Endometrial microvascular endothelial cells (primary cell): Measurements from ENCODE around the gene LCTL. TPM values are rescaled to one million over a fixed set of nuclear protein-coding genes. Genes with fewer than 3 reads are reported as not detected.
"Not testable (repeated sequence)": the region's sequence is repeated elsewhere in the genome, so short reads cannot be mapped to it uniquely, and the experiment has no call there.

ENCODE experiments used
- in situ Hi-C: cut with HindIII; loops from 2 replicates; pipeline ENCODE4 v1.10.0; 2017; ENCODE audit warnings: low sequenced_read_pairs, low pct_unique_long_range_greater_than_20kb; ENCODE audit errors: inconsistent ontology term
- total RNA-seq: library from RNA; depleted of rRNA; stranded (reverse); fragments of >200 nt; gene quantifications from one replicate; pipeline ENCODE4 v1.2.3, GENCODE V29; 2015; ENCODE audit errors: inconsistent ontology term

The LCTL gene
- total RNA-seq, 1 donor from 2014 or later = not detected

DNA sequence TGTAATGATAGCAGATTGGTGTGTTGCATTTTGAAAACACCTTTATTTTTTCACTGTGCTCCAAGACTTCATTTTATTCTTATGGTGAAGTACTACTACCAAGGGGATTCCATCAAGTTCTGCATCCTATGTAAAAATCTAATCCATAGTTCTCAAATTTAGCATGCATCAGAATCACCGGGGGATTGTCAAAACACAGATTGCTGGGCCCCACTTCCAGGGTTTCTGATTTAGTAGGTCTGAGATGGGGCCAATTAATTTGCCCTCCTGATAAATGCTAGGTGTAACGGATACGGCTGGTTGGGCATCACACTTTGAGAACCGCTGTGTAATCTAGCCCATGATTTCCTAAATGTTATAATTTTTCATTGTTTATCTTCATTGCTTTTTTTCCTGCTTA lies 60.0 kb downstream of the LCTL start:
- in situ Hi-C loops = no loop called here

DNA sequence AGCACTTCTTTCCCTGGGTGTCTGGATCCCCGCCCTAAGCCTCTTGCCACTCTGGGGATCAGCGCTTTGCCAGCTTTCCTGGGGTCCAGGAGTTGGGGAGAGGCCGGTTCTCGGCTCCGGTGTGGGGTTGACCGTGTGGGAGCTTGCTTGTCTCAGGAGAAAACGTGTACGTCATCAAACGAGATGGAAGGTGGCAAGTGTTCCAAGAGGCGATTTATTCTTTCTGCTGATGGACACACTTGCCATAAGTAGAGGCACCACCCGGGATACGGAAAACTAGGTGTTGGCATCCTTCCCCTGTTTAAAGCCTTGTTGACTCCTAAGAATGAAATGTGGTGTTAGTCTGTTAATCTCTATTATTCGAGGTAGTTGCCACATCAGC lies 60.4 kb downstream of the LCTL start:
- in situ Hi-C loops = no loop called here

DNA sequence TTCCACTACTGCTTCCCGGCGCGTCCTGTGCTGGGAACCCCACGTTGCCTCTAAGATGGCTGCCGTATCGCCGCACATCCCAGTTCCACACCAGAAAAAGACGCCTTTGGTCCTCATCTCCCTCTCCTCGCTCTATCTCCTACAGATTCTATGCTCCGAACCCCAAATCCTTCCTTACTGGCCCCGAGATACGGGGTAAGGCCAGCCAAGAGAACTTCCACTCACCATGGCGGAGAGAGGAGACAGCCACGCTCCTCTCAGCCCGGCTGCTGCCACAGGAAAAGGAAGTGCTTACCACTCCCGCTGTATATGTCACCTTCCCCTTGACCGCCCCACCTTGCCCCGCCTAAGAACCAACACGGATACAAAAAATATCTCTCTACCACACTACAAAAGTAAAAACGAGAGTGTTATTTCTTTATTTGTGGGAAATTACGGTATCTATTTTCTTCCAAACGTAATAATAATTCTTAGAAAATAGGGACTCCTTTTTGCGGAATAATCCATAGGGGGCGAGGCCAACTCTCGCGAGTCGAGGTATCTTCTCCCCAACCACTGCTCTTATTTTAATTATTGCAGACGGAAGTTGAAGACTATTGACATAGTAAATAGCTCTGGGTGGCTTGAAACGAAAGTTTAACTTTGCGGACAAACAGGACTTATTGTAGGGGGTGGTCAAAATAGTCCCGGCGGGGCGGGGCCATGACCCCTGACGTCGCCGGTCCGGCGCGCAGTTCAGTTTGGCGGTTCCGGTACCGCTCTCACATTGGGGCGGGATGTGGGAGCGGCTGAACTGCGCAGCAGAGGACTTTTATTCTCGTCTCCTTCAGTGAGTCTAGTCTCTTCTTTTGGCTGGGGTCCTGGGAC lies 61.0 kb downstream of the LCTL start, which contains the start of the genes RPL4 and ZWILCH:
Gene RPL4, minus strand, starts transcription at position 293 of the 867 bp plus-strand sequence. Its CDS starts 65 bp downstream, at position 228.
Gene ZWILCH, plus strand, starts transcription at position 764 of the 867 bp plus-strand sequence. Its CDS starts 13 bp downstream, at position 777.
- in situ Hi-C loops = no loop called here

DNA sequence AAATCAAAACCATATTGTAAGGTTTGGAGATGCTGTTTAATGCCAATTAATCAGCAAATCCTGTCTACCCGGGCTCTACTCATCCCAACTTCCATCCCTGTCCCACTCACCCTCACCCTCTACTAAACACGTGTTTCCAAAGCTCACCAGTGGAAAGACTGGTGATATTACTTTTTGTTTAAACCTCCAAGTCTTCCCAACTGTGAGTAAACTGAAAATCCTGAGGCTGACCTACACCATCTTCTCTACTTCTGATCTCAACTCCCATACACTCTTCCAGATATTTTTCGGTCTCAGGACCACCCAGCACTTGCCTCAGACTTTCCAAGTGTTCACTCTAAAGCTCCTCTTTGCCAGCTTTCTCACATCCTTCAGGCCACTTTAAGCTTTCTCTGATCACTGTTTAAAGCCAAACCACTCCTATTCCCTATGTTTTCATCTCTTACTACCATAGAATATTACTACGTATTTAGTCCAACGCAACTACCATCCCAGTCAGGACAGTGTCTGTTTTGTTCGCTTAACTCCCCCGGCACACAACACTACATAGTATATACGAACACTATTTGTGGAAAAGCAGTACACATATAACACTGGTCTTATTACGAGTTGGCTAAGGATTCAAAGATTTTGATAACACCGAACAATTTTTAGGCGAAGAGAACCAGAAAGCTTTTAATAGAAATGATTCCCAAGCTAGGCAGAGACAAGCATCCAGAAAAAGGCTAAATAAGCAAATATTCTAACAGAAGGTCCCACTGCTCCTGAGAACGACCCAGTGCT lies 61.8 kb downstream of the LCTL start:
- in situ Hi-C loops = no loop called here

DNA sequence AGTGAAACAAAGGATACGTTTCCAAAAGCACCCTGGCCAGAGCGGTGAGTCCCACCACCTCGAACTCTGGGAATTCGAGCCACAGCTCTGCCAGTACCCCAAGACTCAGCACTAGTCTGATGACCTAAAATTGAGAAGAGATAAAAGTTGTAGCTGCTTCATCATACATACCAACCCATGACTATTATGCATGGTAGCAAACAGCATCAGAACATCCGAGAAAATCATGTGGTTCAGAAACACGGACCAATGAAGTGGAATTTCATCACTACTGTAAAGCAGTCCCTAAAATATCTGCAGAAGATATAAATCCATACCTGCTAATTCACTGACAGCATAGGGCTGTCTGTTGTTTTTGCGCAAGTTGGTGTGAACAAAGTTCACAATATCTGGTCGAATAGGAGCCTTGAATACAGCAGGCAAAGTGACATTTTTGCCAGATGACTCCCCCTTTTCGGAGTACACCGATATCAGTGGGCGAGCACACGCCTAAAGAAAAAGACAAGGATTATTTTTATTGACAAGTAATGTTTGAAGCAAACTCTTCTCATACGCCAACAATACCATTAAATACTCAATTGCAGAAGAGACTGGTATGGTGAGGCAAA lies 62.7 kb downstream of the LCTL start:
- in situ Hi-C loops = not testable (repeated sequence)

DNA sequence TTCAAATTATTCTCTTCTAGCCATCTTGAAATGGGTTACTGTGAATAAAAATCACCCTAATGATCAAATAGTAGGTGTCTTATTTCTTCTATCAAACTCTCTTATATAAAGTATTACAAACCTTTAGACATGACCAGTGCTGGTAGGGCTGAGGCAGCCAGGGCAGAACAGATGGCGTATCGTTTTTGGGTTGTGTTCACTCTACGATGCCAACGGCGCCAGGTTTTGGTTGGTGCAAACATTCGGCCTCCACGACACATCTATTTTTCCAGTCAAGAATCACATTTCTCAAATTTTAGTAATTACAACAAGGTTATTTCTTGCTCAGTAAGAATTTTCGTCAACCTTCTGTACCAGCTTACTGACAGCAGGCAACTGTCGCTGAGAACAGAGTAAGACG lies 63.3 kb downstream of the LCTL start:
- in situ Hi-C loops = no loop called here

DNA sequence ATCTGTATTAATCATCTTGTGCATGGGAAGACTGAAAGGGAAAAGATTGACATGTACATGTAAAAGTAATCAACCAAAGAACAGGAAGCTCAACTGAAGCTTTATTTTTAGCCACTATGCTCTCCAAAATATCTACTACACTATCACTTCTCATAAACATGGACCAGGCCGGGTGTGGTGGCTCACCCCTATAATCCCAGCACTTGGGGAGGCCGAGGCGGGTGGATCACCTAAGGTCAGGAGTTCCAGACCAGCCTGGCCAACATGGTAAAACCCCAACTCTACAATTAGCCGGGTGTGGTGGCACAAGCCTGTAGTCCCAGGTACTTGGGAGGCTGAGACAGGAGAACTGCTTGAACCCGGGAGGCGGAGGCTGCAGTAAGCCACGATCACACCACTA lies 65.5 kb downstream of the LCTL start:
- in situ Hi-C loops = not testable (repeated sequence)

DNA sequence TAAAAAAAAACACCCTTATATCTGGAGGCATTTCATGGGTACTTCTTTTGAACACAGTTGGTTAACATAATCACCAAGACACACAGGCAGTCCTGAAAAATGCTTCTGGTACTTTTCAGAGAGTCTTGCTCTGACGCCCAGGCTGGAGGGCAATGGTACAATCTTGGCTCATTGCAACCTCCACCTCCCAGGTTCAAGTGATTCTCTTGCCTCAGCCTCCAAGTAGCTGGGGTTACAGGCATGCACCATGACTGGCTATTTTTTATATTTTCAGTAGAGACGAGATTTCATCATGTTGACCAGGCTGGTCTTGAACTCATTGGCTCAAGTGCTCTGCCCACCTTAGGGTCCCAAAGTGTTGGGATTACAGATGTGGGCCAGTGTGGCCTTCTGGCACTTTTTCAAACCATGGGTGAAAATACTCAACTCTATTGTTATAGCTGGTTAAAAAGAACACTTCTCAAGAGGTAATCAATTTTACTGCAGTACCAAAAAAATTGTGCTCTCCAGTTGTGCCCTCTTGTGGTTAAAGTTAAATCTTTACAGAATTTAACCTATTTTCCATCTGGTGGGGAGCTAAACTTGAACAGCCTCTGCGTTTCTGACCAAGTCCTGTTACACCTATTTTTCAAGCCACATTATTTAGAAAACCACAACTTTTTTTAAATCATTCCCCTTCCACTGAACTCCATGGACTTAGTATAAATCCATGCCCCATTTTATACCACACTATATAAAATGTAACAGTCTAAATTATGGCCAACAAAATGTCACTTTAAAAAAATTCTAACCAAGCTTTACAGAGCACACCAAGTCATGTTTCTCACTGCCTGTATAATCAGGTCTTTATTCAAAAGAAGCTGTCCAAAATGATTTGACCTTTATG lies 67.1 kb downstream of the LCTL start:
- in situ Hi-C loops = loop anchor here (10.0 kb wide), 1 partner anchor 184 kb away; no protein-coding TSS in a partner anchor

Other genes with a start within 250 kb of the LCTL start
- 11.8 TPM for gene TIPIN, start 209.3 kb downstream of the LCTL start, total RNA-seq
- 51.8 TPM for gene MAP2K1, start 179.1 kb downstream of the LCTL start, total RNA-seq
- gene SNAPC5, start 68.2 kb downstream of the LCTL start, total RNA-seq = 19.3 TPM
- gene RPL4, start 61.1 kb downstream of the LCTL start, total RNA-seq = 4,171 TPM
- 33.9 TPM for gene ZWILCH, start 60.7 kb downstream of the LCTL start, total RNA-seq
- gene SMAD6, start 136.2 kb upstream of the LCTL start, total RNA-seq = 4.2 TPM